HL-60 (cell line): ENCODE data around the gene DOK1.

Experiments used
- GABPA ChIP-seq: IDR thresholded peaks from 2 replicates; pipeline ENCODE4 v1.6.1; 2012; ENCODE audit warnings: low read depth
- POLR2AphosphoS5 ChIP-seq: IDR thresholded peaks from 2 replicates; pipeline ENCODE4 v1.6.1; 2012; ENCODE audit warnings: low read depth
- SPI1 ChIP-seq: IDR thresholded peaks from 2 replicates; pipeline ENCODE4 v1.6.1; 2012; ENCODE audit warnings: low read depth, mild to moderate bottlenecking, borderline replicate concordance
- TF ChIP-seq, protein P1 (sequence below): IDR thresholded peaks from one replicate; pipeline ENCODE4 v1.5.1; 2011; ENCODE audit warnings: low read length, control low read depth, inconsistent platforms; ENCODE audit not compliant: insufficient read depth
- TF ChIP-seq, protein P2 (sequence below): IDR thresholded peaks from 2 replicates; pipeline ENCODE4 v1.6.1; 2012; ENCODE audit warnings: low read depth; ENCODE audit not compliant: insufficient replicate concordance

DNA sequence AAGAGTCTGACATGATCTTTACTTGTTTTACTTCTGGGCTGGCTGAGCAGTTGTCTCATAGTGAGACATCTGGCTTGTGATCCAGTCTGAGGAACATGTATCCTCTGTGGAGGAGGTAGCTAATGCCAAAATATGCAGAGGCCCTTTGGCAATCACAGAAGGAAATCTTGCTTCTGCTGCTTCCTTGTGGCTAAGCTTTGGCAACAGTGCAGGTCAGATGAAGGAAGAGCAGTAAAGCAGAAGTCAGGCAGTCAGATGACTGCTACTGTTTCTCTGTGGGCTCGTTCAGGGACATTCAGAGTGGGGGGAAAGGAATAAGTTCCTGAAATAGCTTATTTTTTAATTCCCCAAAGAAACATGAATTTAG, 22.3 kb downstream of the DOK1 start:
- TF ChIP-seq, protein P1, sequence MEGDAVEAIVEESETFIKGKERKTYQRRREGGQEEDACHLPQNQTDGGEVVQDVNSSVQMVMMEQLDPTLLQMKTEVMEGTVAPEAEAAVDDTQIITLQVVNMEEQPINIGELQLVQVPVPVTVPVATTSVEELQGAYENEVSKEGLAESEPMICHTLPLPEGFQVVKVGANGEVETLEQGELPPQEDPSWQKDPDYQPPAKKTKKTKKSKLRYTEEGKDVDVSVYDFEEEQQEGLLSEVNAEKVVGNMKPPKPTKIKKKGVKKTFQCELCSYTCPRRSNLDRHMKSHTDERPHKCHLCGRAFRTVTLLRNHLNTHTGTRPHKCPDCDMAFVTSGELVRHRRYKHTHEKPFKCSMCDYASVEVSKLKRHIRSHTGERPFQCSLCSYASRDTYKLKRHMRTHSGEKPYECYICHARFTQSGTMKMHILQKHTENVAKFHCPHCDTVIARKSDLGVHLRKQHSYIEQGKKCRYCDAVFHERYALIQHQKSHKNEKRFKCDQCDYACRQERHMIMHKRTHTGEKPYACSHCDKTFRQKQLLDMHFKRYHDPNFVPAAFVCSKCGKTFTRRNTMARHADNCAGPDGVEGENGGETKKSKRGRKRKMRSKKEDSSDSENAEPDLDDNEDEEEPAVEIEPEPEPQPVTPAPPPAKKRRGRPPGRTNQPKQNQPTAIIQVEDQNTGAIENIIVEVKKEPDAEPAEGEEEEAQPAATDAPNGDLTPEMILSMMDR, result no peak
- TF ChIP-seq, protein P2, sequence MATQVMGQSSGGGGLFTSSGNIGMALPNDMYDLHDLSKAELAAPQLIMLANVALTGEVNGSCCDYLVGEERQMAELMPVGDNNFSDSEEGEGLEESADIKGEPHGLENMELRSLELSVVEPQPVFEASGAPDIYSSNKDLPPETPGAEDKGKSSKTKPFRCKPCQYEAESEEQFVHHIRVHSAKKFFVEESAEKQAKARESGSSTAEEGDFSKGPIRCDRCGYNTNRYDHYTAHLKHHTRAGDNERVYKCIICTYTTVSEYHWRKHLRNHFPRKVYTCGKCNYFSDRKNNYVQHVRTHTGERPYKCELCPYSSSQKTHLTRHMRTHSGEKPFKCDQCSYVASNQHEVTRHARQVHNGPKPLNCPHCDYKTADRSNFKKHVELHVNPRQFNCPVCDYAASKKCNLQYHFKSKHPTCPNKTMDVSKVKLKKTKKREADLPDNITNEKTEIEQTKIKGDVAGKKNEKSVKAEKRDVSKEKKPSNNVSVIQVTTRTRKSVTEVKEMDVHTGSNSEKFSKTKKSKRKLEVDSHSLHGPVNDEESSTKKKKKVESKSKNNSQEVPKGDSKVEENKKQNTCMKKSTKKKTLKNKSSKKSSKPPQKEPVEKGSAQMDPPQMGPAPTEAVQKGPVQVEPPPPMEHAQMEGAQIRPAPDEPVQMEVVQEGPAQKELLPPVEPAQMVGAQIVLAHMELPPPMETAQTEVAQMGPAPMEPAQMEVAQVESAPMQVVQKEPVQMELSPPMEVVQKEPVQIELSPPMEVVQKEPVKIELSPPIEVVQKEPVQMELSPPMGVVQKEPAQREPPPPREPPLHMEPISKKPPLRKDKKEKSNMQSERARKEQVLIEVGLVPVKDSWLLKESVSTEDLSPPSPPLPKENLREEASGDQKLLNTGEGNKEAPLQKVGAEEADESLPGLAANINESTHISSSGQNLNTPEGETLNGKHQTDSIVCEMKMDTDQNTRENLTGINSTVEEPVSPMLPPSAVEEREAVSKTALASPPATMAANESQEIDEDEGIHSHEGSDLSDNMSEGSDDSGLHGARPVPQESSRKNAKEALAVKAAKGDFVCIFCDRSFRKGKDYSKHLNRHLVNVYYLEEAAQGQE, result no peak
- peak; percentile 94 for TF ChIP-seq POLR2AphosphoS5
- no peak for TF ChIP-seq GABPA
- peak; percentile 96 for TF ChIP-seq SPI1
